Lung (tissue), 12 donors: Measurements from ENCODE around the gene ZNF425. TPM values are rescaled to one million over a fixed set of nuclear protein-coding genes. Genes with fewer than 3 reads are reported as not detected.

Experiments used
- ATAC-seq: fragments of 200-7000 bp; cut with Tn5 transposase; one replicate; pipeline ENCODE4 v1.9.1; 2020; ENCODE audit warnings: moderate number of reproducible peaks; ENCODE audit not compliant: insufficient read depth, low FRiP score
- DNase-seq, 3 donors: peaks; one replicate each; pipeline ENCODE4 v3.0.0-alpha.2; 2013 to 2017
- H3K27ac ChIP-seq, 2 donors: one replicate each; pipeline ENCODE4 v1.5.1; 2013; ENCODE audit warnings: mild to moderate bottlenecking in 2 of 2, moderate library complexity in 2 of 2, control low read depth in 1 of 2, inconsistent platforms in 1 of 2, low read depth in 1 of 2, low read length in 1 of 2
- H3K27me3 ChIP-seq, 3 donors: one replicate each; pipeline ENCODE4 v1.5.1; 2013; ENCODE audit warnings: low read length in 2 of 3; ENCODE audit not compliant: control insufficient read depth in 3 of 3, insufficient read depth in 3 of 3
- H3K36me3 ChIP-seq, 4 donors: one replicate each; pipeline ENCODE4 v1.5.1; 2013; ENCODE audit warnings: low read length in 4 of 4, mild to moderate bottlenecking in 1 of 4, moderate library complexity in 1 of 4; ENCODE audit not compliant: control insufficient read depth in 4 of 4, insufficient read depth in 4 of 4
- H3K4me1 ChIP-seq, 5 donors: one replicate each; pipeline ENCODE4 v1.5.1; 2013; ENCODE audit warnings: low read length in 5 of 5, mild to moderate bottlenecking in 2 of 5, moderate library complexity in 1 of 5; ENCODE audit not compliant: control insufficient read depth in 5 of 5, insufficient read depth in 5 of 5
- H3K4me3 ChIP-seq: one replicate; pipeline ENCODE4 v1.5.1; 2013; ENCODE audit warnings: mild to moderate bottlenecking, control low read depth, moderate library complexity
- H3K9ac ChIP-seq, 2 donors: one replicate each; pipeline ENCODE4 v1.5.1; 2013; ENCODE audit warnings: low read length in 2 of 2, control low read depth in 1 of 2; ENCODE audit not compliant: insufficient read depth in 1 of 2
- H3K9me3 ChIP-seq, 4 donors: one replicate each; pipeline ENCODE4 v1.5.1; 2013; ENCODE audit warnings: low read length in 3 of 4, mild to moderate bottlenecking in 1 of 4, moderate library complexity in 1 of 4; ENCODE audit not compliant: control insufficient read depth in 4 of 4, insufficient read depth in 3 of 4
- WGBS, 2 donors: extraction: QIAGEN DNeasy Blood & Tissue Kit; methylation state at CpG; one replicate each; pipeline ENCODE4 v1.1.7; 2013; 5-methylcytosine and 5-hydroxymethylcytosine counted together
- polyA plus RNA-seq, 2 donors: library from polyadenylated mRNA; stranded (reverse); fragments of 200-250 nt; gene quantifications; one replicate each; pipeline ENCODE4 v1.2.1, GENCODE V29; 2013
- total RNA-seq, 2 donors: library from RNA; depleted of rRNA in 1 of 2; stranded (reverse); fragments of >200 nt in 1 of 2; gene quantifications; one replicate each; pipeline ENCODE4 v1.2.1, GENCODE V29; 2014 to 2021
- TF ChIP-seq, protein P1 (sequence below): IDR thresholded peaks from 2 replicates; pipeline ENCODE4 v1.5.1; 2012; ENCODE audit warnings: mild to moderate bottlenecking; ENCODE audit errors: control extremely low read depth, extremely low read depth
- donor health status: control.
- donor health status: control.
- donor health status: Bipolar disorder and iron deficiency.
- donor health status: healthy.
- donor health status: DM: yes; HTN: yes; CAD: no.

Gene ZNF425
- total and polyA plus RNA-seq, 4 donors: 0.55 to 2.8 (median 1.2) TPM

DNA sequence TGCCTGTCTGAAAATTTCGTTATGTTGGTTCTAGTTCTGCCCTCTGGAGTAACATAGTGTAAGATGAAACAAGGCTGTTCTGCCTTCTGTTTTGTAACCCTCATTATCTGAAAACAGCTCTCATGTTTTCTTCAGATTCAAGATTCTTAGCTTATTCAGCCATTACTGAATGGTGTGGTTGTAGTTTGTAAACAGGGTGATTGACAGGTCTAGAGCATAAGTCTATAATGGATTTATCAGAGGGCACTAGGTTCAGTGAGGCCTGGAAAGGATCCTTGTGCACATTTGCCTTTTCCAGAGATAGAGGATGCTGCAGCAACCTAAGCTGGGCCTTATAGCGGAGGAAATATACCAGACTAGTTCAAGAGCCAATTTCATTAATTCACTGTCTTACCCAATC, 27.2 kb upstream of the ZNF425 start:
- H3K36me3 ChIP-seq: peaks cover 0 to 11% (median 5%) of the 10 kb centered on the region in 4 donors
- TF ChIP-seq, protein P1, sequence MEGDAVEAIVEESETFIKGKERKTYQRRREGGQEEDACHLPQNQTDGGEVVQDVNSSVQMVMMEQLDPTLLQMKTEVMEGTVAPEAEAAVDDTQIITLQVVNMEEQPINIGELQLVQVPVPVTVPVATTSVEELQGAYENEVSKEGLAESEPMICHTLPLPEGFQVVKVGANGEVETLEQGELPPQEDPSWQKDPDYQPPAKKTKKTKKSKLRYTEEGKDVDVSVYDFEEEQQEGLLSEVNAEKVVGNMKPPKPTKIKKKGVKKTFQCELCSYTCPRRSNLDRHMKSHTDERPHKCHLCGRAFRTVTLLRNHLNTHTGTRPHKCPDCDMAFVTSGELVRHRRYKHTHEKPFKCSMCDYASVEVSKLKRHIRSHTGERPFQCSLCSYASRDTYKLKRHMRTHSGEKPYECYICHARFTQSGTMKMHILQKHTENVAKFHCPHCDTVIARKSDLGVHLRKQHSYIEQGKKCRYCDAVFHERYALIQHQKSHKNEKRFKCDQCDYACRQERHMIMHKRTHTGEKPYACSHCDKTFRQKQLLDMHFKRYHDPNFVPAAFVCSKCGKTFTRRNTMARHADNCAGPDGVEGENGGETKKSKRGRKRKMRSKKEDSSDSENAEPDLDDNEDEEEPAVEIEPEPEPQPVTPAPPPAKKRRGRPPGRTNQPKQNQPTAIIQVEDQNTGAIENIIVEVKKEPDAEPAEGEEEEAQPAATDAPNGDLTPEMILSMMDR: no peak

DNA sequence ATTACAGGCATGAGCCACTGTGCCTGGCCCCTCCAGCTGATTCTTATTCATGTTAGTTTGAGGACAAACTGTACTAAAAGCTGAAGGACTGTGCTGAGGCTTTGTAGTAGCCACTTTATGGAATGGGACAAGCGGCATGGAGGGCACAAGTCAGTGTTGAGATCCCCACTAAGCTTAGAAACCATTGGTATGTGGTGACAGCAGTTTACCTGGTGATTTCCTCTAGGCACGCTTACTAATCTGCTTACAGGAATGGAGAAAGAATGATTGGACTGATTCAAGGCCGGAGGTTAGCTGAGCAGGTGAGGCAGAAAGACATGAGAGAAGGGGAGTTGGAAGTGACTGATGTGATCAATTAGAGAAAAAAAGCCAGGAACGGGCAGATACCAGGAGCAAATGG, 24.9 kb upstream of the ZNF425 start:
- no peak overlapping the region for H3K27ac ChIP-seq
- ATAC-seq: no peak
- H3K9ac ChIP-seq: no peak overlapping the region
- WGBS, 2 donors: 72 to 78% methylated on average over 4 of the region's 4 CpGs
- H3K36me3 ChIP-seq: peaks cover 0 to 6% (median 3%) of the 10 kb centered on the region in 4 donors
- TF ChIP-seq, protein P1: no peak
- no peaks in the 10 kb centered on the region for H3K9me3 ChIP-seq
- no peak overlapping the region for H3K4me3 ChIP-seq
- DNase-seq: no peak
- no peaks in the 10 kb centered on the region for H3K27me3 ChIP-seq
- H3K4me1 ChIP-seq: peaks cover 0 to 4% (median 0%) of the 10 kb centered on the region in 5 donors

More for the DNA sequence above, 27.2 kb upstream of the ZNF425 start:
- ATAC-seq (no peak), DNase-seq (no peak)
- no peaks in the 10 kb centered on the region for H3K9me3 ChIP-seq
- 93 to 97% methylated on average over 2 of the region's 2 CpGs for WGBS, 2 donors
- no peak overlapping the region for H3K27ac ChIP-seq
- no peaks in the 10 kb centered on the region for H3K27me3 ChIP-seq
- H3K9ac ChIP-seq: peak overlapping the region in 1 of 2 donors; percentile 25
- no peak overlapping the region for H3K4me3 ChIP-seq
- H3K4me1 ChIP-seq: peaks cover 0 to 2% (median 0%) of the 10 kb centered on the region in 5 donors

DNA sequence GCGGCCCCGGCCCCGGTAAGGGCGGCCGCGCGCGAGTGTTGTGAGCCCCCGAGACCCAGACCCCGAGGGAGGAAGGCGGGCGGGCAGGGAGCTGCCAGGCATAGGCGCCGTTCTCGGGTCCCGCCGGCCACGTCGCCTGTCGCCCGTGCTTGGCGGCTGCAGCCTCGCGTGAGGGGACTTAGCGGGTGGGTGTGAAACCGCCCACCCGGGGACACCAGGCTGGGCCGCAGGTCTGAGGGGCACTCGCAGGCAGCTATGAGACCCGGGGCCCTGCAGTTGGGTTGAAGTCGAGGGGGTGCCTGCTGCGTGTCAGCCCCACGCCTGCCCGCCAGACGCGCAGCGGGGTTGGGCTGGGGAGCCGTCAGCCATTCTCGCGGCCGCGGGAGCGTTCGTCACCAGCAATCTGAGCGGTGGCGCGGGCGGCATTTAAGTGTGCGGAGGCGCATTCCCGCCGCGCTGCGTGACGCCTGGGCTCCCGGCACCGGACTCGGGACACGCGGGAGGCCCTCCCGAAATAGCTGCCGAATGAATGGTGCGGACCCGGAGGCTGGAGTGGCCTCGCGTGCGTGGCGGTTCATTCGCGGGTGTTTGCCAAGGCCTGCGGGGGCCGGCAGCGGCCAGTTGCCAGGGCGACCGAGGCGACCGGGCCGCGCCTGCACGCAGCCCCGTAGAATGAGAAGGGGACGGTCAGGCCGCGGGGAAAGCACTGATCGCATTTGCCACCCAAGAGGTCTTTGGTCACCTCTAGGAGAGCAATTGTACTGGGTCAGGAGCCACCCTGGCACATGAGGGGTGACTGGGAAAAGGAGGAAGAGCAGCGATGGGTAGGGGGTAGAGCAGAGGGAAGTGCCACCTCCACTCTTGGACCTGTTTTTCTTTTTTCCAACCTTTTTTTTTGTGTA, 21.9 kb upstream of the ZNF425 start:
- H3K27me3 ChIP-seq: no peaks in the 10 kb centered on the region
- H3K27ac ChIP-seq: peak overlapping the region; percentile 95
- peak overlapping the region; percentile 56 to 87 for H3K9ac ChIP-seq
- 0 to 1% methylated on average over 84 to 86 of the region's 86 CpGs for WGBS, 2 donors
- peaks cover 0 to 8% (median 0%) of the 10 kb centered on the region in 5 donors for H3K4me1 ChIP-seq
- DNase-seq (peak; percentile 60 to 68 (median 65)), ATAC-seq (peak; percentile 56)
- no peaks in the 10 kb centered on the region for H3K9me3 ChIP-seq
- TF ChIP-seq, protein P1: no peak
- H3K36me3 ChIP-seq: no peaks in the 10 kb centered on the region
- H3K4me3 ChIP-seq: peak overlapping the region; percentile 85
